ENCODE results near the gene ZNF823. TPM values are rescaled to one million over a fixed set of nuclear protein-coding genes. Genes with fewer than 3 reads are reported as not detected.

ZNF823 gene
- total and polyA plus RNA-seq, 2 of the 13 experiments (the other 11 are each of a cell fraction or from before 2014, with no cell fraction given): 5.7 to 11.7 TPM

- Histone ChIP-seq H2AFZ (ENCODE audit: low read length) (peak overlapping the region; percentile 59), H3K79me2 (ENCODE audit: insufficient read depth, low read length) (no peaks in the 10 kb centered on the region), H3K4me3 (replicated peaks in 1 of 3; ENCODE audit: insufficient read depth in 1 of 3, low read depth in 2 of 3, low read length in 3 of 3) (peak overlapping the region in 1 of 3 experiments; percentile 7; a peak in 1 of 6 replicates), H3K4me2 (ENCODE audit: low read depth, low read length) (peak overlapping the region; percentile 63), H3K27ac (ENCODE audit: extremely low read length, insufficient read depth, low read length) (no peak overlapping the region), H3K36me3 (replicated peaks in 1 of 2; ENCODE audit: control insufficient read depth in 1 of 2, insufficient read depth in 2 of 2, low read length in 2 of 2) (no peaks in the 10 kb centered on the region), H3K4me1 (ENCODE audit: insufficient read depth, low read length) (peaks cover 14% of the 10 kb centered on the region), H3K27me3 (ENCODE audit: control insufficient read depth in 1 of 2, insufficient read depth in 2 of 2, low read length in 2 of 2) (peaks cover 0 to 9% of the 10 kb centered on the region in 2 experiments; a peak in 1 of 5 replicates), H3K9ac (ENCODE audit: insufficient read depth, low read depth, low read length) (no peak overlapping the region), H3K9me3 (ENCODE audit: low read length) (no peaks in the 10 kb centered on the region), H4K20me1 (ENCODE audit: insufficient read depth, low read length) (no peaks in the 10 kb centered on the region)
- intact Hi-C loops (cut with micrococcal nuclease; ENCODE audit: unreplicated experiment): no loop called here
- peak; percentile 12 for FAIRE-seq
- 0% methylated on average over 6 of the region's 7 CpGs for WGBS (ENCODE audit: low lambda C conversion rate)
- no TSS peak for BruUV-seq (replicated peaks)
- ATAC-seq: no peak; the same call in 2 of the 3 replicates
- TF ChIP-seq NFIC (IDR thresholded peaks at IDR 0.05; ENCODE audit: low read length) (no peak), USF2 (IDR thresholded peaks at IDR 0.05; ENCODE audit: low read depth, low read length) (peak; percentile 54), USF2 (CRISPR knock-in tag; IDR thresholded peaks at IDR 0.05; ENCODE audit: borderline replicate concordance) (peak; percentile 54; the same call in 1 of the 2 replicates), BRD4 (CRISPR knock-in tag; IDR thresholded peaks at IDR 0.05) (no peak), PAWR (CRISPR knock-in tag; IDR thresholded peaks at IDR 0.05; ENCODE audit: borderline replicate concordance) (no peak)
- DNase-seq (ENCODE audit: low spot score): no peak
- CTCF ChIA-PET (ENCODE audit: low intra/inter-chr PET ratio, low total read pairs): no interaction called here
- POLR2A ChIA-PET: no interaction called here
- in situ Hi-C loops (cut with HindIII; ENCODE audit: extremely low pct_ligation_motif_present, low pct_unique_long_range_greater_than_20kb): no loop called here
These were observed 21.1 kb upstream of the ZNF823 start for GRCh38 chr19:11759805-11760204.

- H3K9me3 ChIP-seq (ENCODE audit: low read length): no peaks in the 10 kb centered on the region
- H4K20me1 ChIP-seq (ENCODE audit: insufficient read depth, low read length): no peaks in the 10 kb centered on the region
- H3K4me3 ChIP-seq (replicated peaks in 1 of 3; ENCODE audit: insufficient read depth in 1 of 3, low read depth in 2 of 3, low read length in 3 of 3): no peak overlapping the region
- H3K9ac ChIP-seq (ENCODE audit: insufficient read depth, low read depth, low read length): no peak overlapping the region
- intact Hi-C loops (cut with micrococcal nuclease; ENCODE audit: unreplicated experiment): no loop called here
- in situ Hi-C loops (cut with HindIII; ENCODE audit: extremely low pct_ligation_motif_present, low pct_unique_long_range_greater_than_20kb): no loop called here
- 0% methylated on average over 1 of the region's 1 CpG for WGBS (ENCODE audit: low lambda C conversion rate)
- H3K36me3 ChIP-seq (replicated peaks in 1 of 2; ENCODE audit: control insufficient read depth in 1 of 2, insufficient read depth in 2 of 2, low read length in 2 of 2): no peaks in the 10 kb centered on the region
- H3K27ac ChIP-seq (ENCODE audit: extremely low read length, insufficient read depth, low read length): no peak overlapping the region
- ChIA-PET CTCF (ENCODE audit: low intra/inter-chr PET ratio, low total read pairs) (no interaction called here), POLR2A (no interaction called here)
- no peak for DNase-seq (ENCODE audit: low spot score)
- peaks cover 0 to 12% of the 10 kb centered on the region in 2 experiments; a peak in 1 of 5 replicates for H3K27me3 ChIP-seq (ENCODE audit: control insufficient read depth in 1 of 2, insufficient read depth in 2 of 2, low read length in 2 of 2)
- no TSS peak for BruUV-seq (replicated peaks)
- H2AFZ ChIP-seq (ENCODE audit: low read length): no peak overlapping the region
- H3K4me2 ChIP-seq (ENCODE audit: low read depth, low read length): no peak overlapping the region
- no peak for ATAC-seq
- no peaks in the 10 kb centered on the region for H3K79me2 ChIP-seq (ENCODE audit: insufficient read depth, low read length)
- H3K4me1 ChIP-seq (ENCODE audit: insufficient read depth, low read length): peaks cover 14% of the 10 kb centered on the region
- FAIRE-seq: no peak
- no peak for TF ChIP-seq FUBP1 (CRISPR knock-in tag; IDR thresholded peaks at IDR 0.05; ENCODE audit: borderline replicate concordance)
- TF ChIP-seq MAZ (IDR thresholded peaks at IDR 0.05; ENCODE audit: borderline replicate concordance, low read depth, low read length): no peak
- TF ChIP-seq MAZ (CRISPR knock-in tag; IDR thresholded peaks at IDR 0.05; ENCODE audit: low read depth): no peak
- no peak for TF ChIP-seq TBL1XR1 (IDR thresholded peaks at IDR 0.05; ENCODE audit: borderline replicate concordance, low read length, partially characterized antibody)
- TF ChIP-seq RFXAP (CRISPR knock-in tag; IDR thresholded peaks at IDR 0.05; ENCODE audit: borderline replicate concordance): no peak
- no peak for TF ChIP-seq SP1 (IDR thresholded peaks at IDR 0.05)
- no peak for TF ChIP-seq SP1 (CRISPR knock-in tag; IDR thresholded peaks at IDR 0.05)
- TF ChIP-seq CHD4 (IDR thresholded peaks at IDR 0.05; ENCODE audit: borderline replicate concordance, low read length): no peak
- TF ChIP-seq ZNF496 (CRISPR knock-in tag; IDR thresholded peaks at IDR 0.05; ENCODE audit: insufficient replicate concordance): no peak
- no peak for TF ChIP-seq ZNF567 (CRISPR knock-in tag; IDR thresholded peaks at IDR 0.05; ENCODE audit: borderline replicate concordance)
- TF ChIP-seq EP300 (IDR thresholded peaks at IDR 0.05; ENCODE audit: low read depth in 2 of 2, low read length in 2 of 2): no peak
- TF ChIP-seq EP300 (CRISPR knock-in tag; IDR thresholded peaks at IDR 0.05; ENCODE audit: borderline replicate concordance): no peak
These were observed 18.2 kb upstream of the ZNF823 start for GRCh38 chr19:11756965-11757364.
